Bronchial smooth muscle cell (primary cell): Measurements from ENCODE around the gene SH2B3. TPM values are rescaled to one million over a fixed set of nuclear protein-coding genes. Genes with fewer than 3 reads are reported as not detected.

Source experiments
- total RNA-seq: library from RNA; depleted of rRNA; stranded (reverse); fragments of >200 nt; gene quantifications from 2 replicates; pipeline ENCODE4 v1.2.1, GENCODE V29; 2014

Gene SH2B3
- 4.6 and 7.7 TPM in 2 replicates for total RNA-seq

DNA sequence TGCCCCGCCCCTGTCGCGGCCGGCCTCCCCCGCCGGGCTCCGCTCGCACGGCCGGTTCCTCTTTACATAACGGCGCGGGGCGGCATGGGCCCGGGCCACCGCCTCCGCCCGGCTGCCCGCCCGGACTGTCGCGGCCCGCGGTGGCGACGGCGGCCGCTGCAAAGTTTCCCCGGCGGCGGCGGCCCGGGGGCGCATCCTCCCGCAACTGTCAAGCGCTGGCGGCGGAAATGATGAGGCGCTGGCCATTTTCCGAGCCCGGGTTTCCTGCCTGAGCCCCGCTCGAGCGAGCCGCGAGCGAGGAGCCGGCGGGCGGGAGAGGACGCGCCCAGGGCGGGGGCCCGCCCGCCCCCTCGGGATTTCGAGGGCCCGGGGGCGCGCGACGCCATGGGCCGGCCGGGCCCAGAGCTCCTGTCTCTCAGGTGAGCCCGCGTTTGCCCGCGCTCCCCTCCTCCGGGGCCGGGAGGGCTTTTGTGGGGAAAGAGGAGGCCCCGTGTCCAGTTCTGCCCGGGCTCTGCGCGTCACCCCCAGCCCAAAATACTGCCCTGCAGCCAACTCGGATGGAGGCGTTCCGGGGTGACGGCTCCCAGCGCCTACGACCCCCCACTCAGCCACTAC is at the start of gene SH2B3:
TSS of gene SH2B3 (plus strand) at position 65 of the 615 bp plus-strand sequence. CDS start 12,223 bp downstream, outside the sequence.

DNA sequence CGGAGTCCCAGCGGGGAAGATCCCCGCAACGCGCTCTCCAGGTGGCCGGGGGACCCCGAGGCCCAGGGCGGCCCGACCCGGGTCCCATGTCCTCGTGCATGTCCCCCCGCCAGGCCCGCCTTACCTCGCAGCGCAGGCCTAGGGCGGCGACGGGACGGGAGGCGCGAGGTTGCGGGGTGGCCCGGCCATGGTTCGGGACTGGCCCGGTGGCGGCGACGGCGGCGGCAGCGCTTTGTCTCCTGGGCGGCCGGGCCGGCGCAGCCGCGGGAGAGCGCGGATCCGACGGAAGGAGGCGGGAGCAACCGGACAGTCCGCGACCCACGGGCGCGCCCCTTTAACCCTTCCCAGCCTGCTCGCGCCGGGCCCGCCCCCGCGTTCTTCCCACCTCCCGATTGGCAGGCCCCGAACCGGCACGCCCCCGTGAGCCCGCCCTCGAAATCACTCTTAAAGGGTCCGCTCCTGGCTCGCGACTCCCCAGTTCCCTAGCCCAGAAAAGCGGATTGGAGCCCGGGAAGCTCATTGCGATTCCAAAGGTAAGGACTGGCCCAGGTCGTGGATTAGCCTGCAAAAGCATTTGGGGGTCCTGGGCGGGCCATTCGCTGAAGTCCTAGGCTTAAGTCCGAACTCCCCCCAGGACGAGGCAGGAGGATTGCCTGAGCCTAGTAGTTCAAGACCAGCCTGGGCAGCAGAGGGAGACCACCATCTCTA is 36.8 kb upstream of the SH2B3 start, which contains the start of gene PHETA1:
TSS of gene PHETA1 (minus strand) at position 308 of the 708 bp plus-strand sequence. CDS start 5,668 bp downstream, outside the sequence.

Other genes starting within 250 kb of the SH2B3 start
- gene PHETA1, start 36.8 kb upstream of the SH2B3 start, total RNA-seq, result 3.9 and 5.8 TPM in 2 replicates
- 16.5 and 18.6 TPM in 2 replicates for gene ATXN2, start 193.4 kb downstream of the SH2B3 start, total RNA-seq